GM21825 (cell line): Measurements from ENCODE around the gene ASS1.
"Not testable (repeated sequence)": the region's sequence is repeated elsewhere in the genome, so short reads cannot be mapped to it uniquely, and the experiment has no call there.

ENCODE experiments used
- ATAC-seq: cut with Tn5 transposase; IDR thresholded peaks from one replicate; pipeline ENCODE4 v1.9.1; 2021; ENCODE audit warnings: mild to moderate bottlenecking, moderate library complexity; ENCODE audit not compliant: unreplicated experiment

ASS1 gene

GRCh38 chr9:130433168-130433946, 11.4 kb upstream of the ASS1 start:
- ATAC-seq, result no peak

- ATAC-seq, result no peak
These were observed 10.9 kb upstream of the ASS1 start for GRCh38 chr9:130433947-130434262.

DNA sequence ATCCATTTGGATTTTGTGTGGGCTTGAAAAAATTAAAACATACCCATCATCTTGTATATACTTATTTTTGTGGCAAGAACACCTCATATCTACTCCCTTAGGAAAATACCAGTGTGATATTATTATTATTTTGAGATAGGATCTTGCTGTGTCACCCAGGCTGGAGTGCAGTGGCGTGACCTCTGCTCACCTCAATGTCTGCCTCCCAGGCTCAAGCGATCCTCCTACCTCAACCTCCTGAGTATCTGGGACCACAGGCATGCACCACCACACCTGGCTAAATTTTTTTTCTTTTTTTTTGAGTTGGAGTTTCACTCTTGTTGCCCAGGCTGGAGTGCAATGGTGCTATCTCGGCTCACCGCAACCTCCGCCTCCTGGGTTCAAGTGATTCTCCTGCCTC, 10.1 kb upstream of the ASS1 start:
- not testable (repeated sequence) for ATAC-seq

- no peak for ATAC-seq
These were observed 7.6 kb upstream of the ASS1 start for GRCh38 chr9:130437011-130437789.

DNA sequence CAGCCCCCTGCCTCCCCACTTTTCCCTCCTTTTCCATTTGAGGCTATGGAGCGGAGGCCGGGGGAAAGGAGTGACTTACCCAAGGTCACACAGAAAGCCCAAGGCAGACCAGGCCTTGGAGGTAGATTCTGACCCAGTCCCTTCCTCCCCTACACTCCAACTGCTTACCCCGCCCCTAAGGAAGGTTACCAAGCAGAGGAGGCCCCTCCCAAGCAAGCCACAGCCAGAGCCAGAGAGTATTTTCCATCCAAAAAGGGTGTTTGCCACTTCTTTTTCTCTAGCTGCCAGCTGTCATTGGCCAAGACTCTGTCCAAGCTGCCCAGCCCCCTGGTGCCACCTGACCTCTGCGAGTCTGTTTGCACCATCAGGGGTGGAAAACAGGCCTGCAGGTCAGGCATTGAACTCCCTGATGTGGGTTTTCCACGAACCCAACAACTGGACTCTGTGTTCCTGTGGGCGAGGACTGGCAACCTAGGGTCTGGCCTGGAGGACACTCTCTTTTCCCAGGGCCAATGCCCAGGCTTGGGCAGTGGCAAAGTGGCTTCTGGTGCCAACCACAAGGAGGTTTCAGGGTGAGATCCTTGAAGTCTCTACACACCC, 6.3 kb upstream of the ASS1 start:
- ATAC-seq, result no peak

- ATAC-seq, result no peak
These were observed 3.7 kb upstream of the ASS1 start for GRCh38 chr9:130441031-130441430.

GRCh38 chr9:130442746-130443455, 1.9 kb upstream of the ASS1 start:
- ATAC-seq, result no peak

DNA sequence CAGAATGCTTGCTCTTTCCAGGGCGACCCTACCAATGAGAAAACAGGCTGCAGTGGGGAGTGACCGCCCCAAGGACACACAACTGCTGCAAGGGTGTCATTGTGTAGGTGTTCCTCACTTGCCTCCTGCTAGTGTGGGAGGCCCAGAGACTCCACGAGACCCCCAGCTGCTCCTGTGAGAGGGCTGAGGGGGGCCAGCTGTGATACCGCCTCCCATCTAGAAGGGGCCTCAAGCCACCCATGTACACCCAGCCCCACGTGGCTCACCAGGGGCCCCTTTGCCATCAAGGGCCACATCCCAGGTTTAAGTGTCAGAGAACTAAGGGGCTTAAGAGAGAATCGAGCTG, 1.3 kb upstream of the ASS1 start:
- no peak for ATAC-seq

- no peak for ATAC-seq
These were observed 795 bp upstream of the ASS1 start for GRCh38 chr9:130443840-130444492.

DNA sequence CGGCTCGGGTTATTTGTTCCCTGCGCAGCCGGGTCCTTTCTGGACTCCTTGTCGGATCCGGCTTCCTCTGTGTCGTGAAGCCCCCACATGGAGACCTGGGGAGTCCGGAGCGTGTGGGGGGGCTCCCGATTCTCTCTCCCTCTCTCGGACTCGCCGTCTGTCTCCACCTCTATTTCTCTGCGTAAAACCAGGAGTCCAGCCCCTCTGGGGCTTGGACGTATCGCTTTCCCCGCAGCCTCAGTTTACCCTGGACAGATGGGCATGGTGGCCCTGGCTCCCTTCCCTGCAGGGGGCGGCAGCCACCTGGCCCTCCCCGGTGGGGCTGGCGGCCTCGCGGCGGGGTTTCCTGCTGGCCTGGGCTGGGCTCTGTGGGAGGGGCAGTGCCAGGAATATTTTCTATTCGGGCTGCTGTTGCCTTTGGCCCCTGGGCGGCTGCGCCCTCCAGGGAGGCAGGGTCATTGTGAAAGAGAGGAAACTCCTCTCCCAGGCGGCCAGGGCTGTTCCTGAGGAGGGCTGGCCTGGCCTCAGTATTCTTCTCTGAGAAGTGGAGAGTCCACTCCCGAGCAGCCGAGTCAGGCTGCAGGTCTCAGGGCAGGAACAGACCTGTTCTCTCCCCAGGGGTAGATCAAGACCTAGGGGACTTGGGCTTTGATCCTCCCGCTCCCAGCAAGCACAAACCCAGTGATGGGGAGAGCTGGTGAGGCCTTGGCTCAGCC, 665 bp downstream of the ASS1 start:
- ATAC-seq, result no peak

GRCh38 chr9:130446101-130446861, 1.5 kb downstream of the ASS1 start:
- ATAC-seq, result no peak

- no peak for ATAC-seq
These were observed 2.5 kb downstream of the ASS1 start for GRCh38 chr9:130447193-130447816.

- ATAC-seq, result no peak
These were observed 3.4 kb downstream of the ASS1 start for GRCh38 chr9:130448035-130448624.

DNA sequence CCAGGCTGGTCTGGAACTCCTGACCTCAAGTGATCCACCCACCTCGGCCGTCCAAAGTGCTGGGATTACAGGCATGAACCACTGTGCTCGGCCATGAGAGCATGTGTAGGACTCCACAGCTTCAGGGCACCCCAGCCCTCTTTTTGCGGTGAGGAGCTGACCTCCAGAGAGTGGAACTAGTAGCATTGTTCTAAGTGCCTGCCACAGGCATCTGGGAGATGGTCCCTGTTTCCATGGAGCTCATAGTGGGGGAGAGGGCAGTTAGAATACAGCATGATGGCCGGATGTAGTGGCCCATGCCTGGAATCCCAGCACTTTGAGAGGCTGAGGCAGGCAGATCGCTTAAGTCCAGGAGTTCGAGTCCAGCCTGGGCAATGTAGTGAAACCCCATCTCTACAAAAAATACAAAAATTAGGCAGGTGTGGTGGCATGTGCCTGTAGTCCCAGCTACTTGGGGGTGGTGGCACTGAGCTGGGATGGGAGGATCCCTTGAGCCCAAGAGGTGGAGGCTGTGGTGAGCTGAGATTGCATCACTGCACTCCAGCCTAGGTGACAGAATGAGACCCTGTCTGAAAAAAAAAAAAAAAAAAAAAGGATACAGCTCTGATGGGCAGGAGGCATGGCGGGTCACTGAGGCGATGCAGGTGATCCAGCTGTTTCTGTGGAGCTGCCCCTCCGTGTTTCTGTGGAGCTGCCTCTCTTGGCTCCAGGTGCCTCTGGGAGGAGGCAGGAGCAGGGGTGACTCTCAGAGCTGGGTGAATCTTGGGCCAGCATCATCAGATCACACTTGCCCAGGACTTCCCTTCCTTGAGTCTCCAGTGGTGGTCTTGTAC, 4.2 kb downstream of the ASS1 start:
- ATAC-seq, result no peak

- ATAC-seq, result no peak
These were observed 5.7 kb downstream of the ASS1 start for GRCh38 chr9:130450344-130451003.

GRCh38 chr9:130451004-130451390, 6.2 kb downstream of the ASS1 start:
- no peak for ATAC-seq
